ENCODE results near the gene SMARCD3.

DNA sequence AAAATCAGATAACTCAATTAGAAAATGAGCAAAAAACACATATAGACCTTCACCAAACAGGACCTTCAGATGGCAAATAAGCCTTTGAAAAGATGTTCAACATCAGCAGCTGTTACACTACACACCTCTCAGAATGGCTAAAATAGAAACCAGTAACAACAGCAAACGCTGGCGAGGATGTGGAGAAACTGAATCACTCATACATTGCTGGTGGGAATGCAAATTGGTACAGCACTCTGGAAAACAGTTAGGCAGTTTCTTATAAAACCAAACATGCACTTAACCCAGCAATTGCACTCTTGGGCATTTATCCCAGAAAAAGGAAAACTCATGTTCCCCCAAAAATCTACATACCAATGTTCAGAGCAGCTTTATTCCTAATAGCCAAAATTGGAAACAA lies 37.7 kb upstream of the SMARCD3 start:
- TF ChIP-seq ETV6 (IDR thresholded peaks at IDR 0.05; ENCODE audit: borderline replicate concordance in 1 of 2, low read depth in 2 of 2, low read length in 1 of 2) (no peak), ETV6 (CRISPR knock-in tag; IDR thresholded peaks at IDR 0.05; ENCODE audit: borderline replicate concordance) (no peak), PTBP1 (IDR thresholded peaks at IDR 0.05; ENCODE audit: low read depth, low read length) (no peak), CBX2 (IDR thresholded peaks at IDR 0.05; ENCODE audit: insufficient read depth, low read length, poor library complexity, severe bottlenecking) (no peak), HNRNPUL1 (IDR thresholded peaks at IDR 0.05; ENCODE audit: low read length) (no peak)
- TF ChIP-seq, protein P1, sequence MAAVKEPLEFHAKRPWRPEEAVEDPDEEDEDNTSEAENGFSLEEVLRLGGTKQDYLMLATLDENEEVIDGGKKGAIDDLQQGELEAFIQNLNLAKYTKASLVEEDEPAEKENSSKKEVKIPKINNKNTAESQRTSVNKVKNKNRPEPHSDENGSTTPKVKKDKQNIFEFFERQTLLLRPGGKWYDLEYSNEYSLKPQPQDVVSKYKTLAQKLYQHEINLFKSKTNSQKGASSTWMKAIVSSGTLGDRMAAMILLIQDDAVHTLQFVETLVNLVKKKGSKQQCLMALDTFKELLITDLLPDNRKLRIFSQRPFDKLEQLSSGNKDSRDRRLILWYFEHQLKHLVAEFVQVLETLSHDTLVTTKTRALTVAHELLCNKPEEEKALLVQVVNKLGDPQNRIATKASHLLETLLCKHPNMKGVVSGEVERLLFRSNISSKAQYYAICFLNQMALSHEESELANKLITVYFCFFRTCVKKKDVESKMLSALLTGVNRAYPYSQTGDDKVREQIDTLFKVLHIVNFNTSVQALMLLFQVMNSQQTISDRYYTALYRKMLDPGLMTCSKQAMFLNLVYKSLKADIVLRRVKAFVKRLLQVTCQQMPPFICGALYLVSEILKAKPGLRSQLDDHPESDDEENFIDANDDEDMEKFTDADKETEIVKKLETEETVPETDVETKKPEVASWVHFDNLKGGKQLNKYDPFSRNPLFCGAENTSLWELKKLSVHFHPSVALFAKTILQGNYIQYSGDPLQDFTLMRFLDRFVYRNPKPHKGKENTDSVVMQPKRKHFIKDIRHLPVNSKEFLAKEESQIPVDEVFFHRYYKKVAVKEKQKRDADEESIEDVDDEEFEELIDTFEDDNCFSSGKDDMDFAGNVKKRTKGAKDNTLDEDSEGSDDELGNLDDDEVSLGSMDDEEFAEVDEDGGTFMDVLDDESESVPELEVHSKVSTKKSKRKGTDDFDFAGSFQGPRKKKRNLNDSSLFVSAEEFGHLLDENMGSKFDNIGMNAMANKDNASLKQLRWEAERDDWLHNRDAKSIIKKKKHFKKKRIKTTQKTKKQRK (IDR thresholded peaks at IDR 0.05; ENCODE audit: borderline replicate concordance, low read depth, low read length): no peak

All from K562 (cell line).